Ishikawa (cell line): ENCODE measurements around the gene PCBP4.

Experiments used
- CREB1 ChIP-seq: IDR thresholded peaks from 2 replicates; pipeline ENCODE4 v1.6.1; 2012; ENCODE audit warnings: low read depth
- NFIC ChIP-seq: IDR thresholded peaks from 2 replicates; pipeline ENCODE4 v1.6.1; 2012
- ZBTB7A ChIP-seq: IDR thresholded peaks from 2 replicates; pipeline ENCODE4 v1.6.1; 2012; ENCODE audit warnings: low read depth
- TF ChIP-seq, protein P1 (sequence below): IDR thresholded peaks from 2 replicates; pipeline ENCODE4 v1.6.1; 2012; ENCODE audit warnings: low read depth, mild to moderate bottlenecking

DNA sequence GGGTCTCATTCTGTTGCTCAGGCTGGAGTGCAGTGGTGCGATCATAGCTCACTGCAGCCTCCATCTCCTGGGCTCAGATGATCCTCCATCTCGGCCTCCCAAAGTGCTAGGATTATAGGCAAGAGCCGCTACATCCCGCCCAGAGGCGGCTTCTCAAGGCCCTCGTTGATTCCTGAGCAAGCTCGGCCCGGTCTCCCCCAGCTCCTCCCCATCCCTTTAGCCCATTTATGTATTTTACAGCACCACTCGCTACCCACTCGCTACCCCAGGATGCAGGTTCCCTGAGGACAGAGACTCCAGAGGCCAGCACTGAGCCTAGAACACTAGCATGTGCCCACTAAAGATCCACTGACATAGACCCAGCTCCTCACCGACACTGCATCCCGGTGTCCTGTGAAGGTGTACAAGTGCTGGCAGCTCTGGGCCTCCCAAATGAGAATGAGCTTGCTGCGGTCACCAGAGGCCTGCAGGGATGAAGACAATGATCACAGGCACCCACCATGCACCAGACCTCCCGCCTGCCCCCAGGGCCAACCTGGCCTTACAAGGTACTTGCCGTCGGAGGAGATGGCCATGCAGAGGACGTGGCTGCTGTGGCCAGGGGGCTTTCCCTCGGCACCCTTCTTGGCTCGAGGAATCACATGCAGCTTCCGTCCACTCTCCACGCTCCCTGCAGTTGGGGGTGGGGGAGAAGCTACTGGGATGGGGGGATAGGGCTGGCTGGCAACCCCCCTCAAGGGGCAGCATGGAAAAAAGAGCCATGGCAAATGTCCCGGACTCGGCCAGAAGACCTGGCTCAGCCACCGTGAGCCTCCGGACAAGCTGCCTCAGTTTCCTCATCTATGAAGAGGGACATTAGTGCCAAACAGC lies 31.1 kb downstream of the PCBP4 start:
- no peak for TF ChIP-seq CREB1
- TF ChIP-seq ZBTB7A: no peak
- TF ChIP-seq, protein P1, sequence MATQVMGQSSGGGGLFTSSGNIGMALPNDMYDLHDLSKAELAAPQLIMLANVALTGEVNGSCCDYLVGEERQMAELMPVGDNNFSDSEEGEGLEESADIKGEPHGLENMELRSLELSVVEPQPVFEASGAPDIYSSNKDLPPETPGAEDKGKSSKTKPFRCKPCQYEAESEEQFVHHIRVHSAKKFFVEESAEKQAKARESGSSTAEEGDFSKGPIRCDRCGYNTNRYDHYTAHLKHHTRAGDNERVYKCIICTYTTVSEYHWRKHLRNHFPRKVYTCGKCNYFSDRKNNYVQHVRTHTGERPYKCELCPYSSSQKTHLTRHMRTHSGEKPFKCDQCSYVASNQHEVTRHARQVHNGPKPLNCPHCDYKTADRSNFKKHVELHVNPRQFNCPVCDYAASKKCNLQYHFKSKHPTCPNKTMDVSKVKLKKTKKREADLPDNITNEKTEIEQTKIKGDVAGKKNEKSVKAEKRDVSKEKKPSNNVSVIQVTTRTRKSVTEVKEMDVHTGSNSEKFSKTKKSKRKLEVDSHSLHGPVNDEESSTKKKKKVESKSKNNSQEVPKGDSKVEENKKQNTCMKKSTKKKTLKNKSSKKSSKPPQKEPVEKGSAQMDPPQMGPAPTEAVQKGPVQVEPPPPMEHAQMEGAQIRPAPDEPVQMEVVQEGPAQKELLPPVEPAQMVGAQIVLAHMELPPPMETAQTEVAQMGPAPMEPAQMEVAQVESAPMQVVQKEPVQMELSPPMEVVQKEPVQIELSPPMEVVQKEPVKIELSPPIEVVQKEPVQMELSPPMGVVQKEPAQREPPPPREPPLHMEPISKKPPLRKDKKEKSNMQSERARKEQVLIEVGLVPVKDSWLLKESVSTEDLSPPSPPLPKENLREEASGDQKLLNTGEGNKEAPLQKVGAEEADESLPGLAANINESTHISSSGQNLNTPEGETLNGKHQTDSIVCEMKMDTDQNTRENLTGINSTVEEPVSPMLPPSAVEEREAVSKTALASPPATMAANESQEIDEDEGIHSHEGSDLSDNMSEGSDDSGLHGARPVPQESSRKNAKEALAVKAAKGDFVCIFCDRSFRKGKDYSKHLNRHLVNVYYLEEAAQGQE: no peak
- TF ChIP-seq NFIC: no peak
